Measurements from ENCODE around the gene CACNA1C. TPM values are rescaled to one million over a fixed set of nuclear protein-coding genes. Genes with fewer than 3 reads are reported as not detected.

CACNA1C gene
- total RNA-seq, 1 experiment from 2014 or later, result not detected

DNA sequence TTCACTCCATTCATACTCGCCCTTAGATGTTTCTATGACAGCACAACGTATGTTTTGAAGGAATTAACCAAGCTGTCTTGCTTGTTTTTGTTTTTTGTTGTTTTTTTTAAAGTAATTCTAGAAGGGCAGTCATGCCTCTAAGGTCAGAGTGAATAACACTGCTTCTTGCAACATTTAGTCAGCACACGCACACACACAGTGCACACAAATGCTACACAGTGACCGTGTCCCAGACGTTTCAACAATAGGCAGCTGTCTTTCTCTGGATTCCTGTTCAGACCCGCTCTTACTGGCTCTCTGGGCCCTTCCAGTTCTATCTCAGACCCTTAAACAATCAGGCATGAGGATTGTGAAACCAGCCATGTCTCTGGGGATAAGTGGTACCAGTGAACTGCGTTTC lies 391.0 kb downstream of the CACNA1C start:
- ChIA-PET POLR2A (ENCODE audit: unreplicated experiment) (no interaction called here), CTCF (no interaction called here)
- no peaks in the 10 kb centered on the region for H3K79me2 ChIP-seq (ENCODE audit: low read depth)
- DNase-seq, result no peak
- H4K20me1 ChIP-seq (ENCODE audit: insufficient read depth), result no peaks in the 10 kb centered on the region
- no peak overlapping the region for H3K27ac ChIP-seq
- H2AFZ ChIP-seq, result no peak overlapping the region
- H3K27me3 ChIP-seq (ENCODE audit: insufficient read depth, low read depth), result peaks cover 64% of the 10 kb centered on the region
- H3K9me2 ChIP-seq (ENCODE audit: insufficient read depth), result no peaks in the 10 kb centered on the region
- H3K4me3 ChIP-seq, result no peak overlapping the region
- no peaks in the 10 kb centered on the region for H3K9me3 ChIP-seq (ENCODE audit: insufficient read depth, low read depth)
- BruUV-seq (replicated peaks), result no TSS peak
- intact Hi-C loops (cut with micrococcal nuclease; ENCODE audit: unreplicated experiment), result no loop called here
- H3F3A ChIP-seq (ENCODE audit: insufficient read depth, low read depth), result no peaks in the 10 kb centered on the region
- H3K4me1 ChIP-seq (replicated peaks; ENCODE audit: insufficient read depth), result no peaks in the 10 kb centered on the region
- H3K4me2 ChIP-seq, result no peak overlapping the region
- TF ChIP-seq EZH2 (IDR thresholded peaks at IDR 0.05; ENCODE audit: low read depth) (no peak), CTCF (conservative IDR thresholded peaks at IDR 0.05) (no peak)
- H3K36me3 ChIP-seq (ENCODE audit: low read depth), result no peaks in the 10 kb centered on the region

DNA sequence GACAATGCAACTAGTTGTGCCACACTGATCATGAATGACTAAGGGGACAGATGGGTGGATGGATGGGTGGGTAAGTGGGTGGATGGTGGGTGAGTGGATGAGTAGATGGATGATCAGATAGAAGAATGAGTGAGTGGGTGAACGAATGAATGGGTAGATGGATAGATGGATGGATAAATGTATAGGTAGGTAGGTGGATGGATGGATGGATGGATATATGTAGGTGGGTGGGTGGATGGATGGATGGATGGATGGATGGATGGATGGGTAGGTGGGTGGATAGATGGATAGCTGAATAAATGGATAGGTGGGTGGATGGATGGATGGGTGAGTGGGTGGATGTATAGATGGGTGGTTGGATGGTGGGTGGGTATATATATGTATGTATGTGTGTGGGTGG lies 393.2 kb downstream of the CACNA1C start:
- Histone ChIP-seq H3K27ac (no peak overlapping the region), H3K36me3 (ENCODE audit: low read depth) (no peaks in the 10 kb centered on the region), H3K4me1 (replicated peaks; ENCODE audit: insufficient read depth) (no peaks in the 10 kb centered on the region), H3K79me2 (ENCODE audit: low read depth) (no peaks in the 10 kb centered on the region), H3K9me2 (ENCODE audit: insufficient read depth) (no peaks in the 10 kb centered on the region), H3F3A (ENCODE audit: insufficient read depth, low read depth) (no peaks in the 10 kb centered on the region), H3K4me2 (no peak overlapping the region), H4K20me1 (ENCODE audit: insufficient read depth) (no peaks in the 10 kb centered on the region), H3K27me3 (ENCODE audit: insufficient read depth, low read depth) (peaks cover 67% of the 10 kb centered on the region), H2AFZ (no peak overlapping the region), H3K9me3 (ENCODE audit: insufficient read depth, low read depth) (no peaks in the 10 kb centered on the region), H3K4me3 (no peak overlapping the region)
- TF ChIP-seq EZH2 (IDR thresholded peaks at IDR 0.05; ENCODE audit: low read depth) (no peak), CTCF (conservative IDR thresholded peaks at IDR 0.05) (no peak)
- ChIA-PET POLR2A (ENCODE audit: unreplicated experiment) (no interaction called here), CTCF (no interaction called here)
- DNase-seq, result no peak
- no TSS peak for BruUV-seq (replicated peaks)
- intact Hi-C loops (cut with micrococcal nuclease; ENCODE audit: unreplicated experiment), result no loop called here

GRCh38 chr12:2447861-2448260 lies 395.1 kb downstream of the CACNA1C start:
- CTCF ChIA-PET, result no interaction called here

More at GRCh38 chr12:2447861-2448260, 395.1 kb downstream of the CACNA1C start:
- H4K20me1 ChIP-seq (ENCODE audit: insufficient read depth), result no peaks in the 10 kb centered on the region
- H3K4me2 ChIP-seq, result no peak overlapping the region
- no peaks in the 10 kb centered on the region for H3K4me1 ChIP-seq (replicated peaks; ENCODE audit: insufficient read depth)
- no peaks in the 10 kb centered on the region for H3K79me2 ChIP-seq (ENCODE audit: low read depth)
- DNase-seq, result no peak
- no peak for TF ChIP-seq CTCF (conservative IDR thresholded peaks at IDR 0.05)
- TF ChIP-seq EZH2 (IDR thresholded peaks at IDR 0.05; ENCODE audit: low read depth), result no peak
- H3K9me3 ChIP-seq (ENCODE audit: insufficient read depth, low read depth), result no peaks in the 10 kb centered on the region
- POLR2A ChIA-PET (ENCODE audit: unreplicated experiment), result no interaction called here
- intact Hi-C loops (cut with micrococcal nuclease; ENCODE audit: unreplicated experiment), result no loop called here
- peaks cover 69% of the 10 kb centered on the region for H3K27me3 ChIP-seq (ENCODE audit: insufficient read depth, low read depth)
- no TSS peak for BruUV-seq (replicated peaks)
- no peak overlapping the region for H3K4me3 ChIP-seq
- no peak overlapping the region for H2AFZ ChIP-seq
- no peaks in the 10 kb centered on the region for H3K36me3 ChIP-seq (ENCODE audit: low read depth)
- no peaks in the 10 kb centered on the region for H3K9me2 ChIP-seq (ENCODE audit: insufficient read depth)
- no peaks in the 10 kb centered on the region for H3F3A ChIP-seq (ENCODE audit: insufficient read depth, low read depth)
- no peak overlapping the region for H3K27ac ChIP-seq

All from PC-9 (cell line).